HepG2 (cell line): ENCODE measurements around the gene MED12L. TPM values are rescaled to one million over a fixed set of nuclear protein-coding genes. Genes with fewer than 3 reads are reported as not detected.

ENCODE experiments used
- ATAC-seq: fragments of 200-7000 bp; cut with Tn5 transposase; 3 replicates; pipeline ENCODE4 v1.9.1; 2020; ENCODE audit warnings: mild to moderate bottlenecking, moderate library complexity
- BruUV-seq: library from RNA; stranded (reverse); fragments of 400-500 nt; replicated peaks from 2 replicates; lab custom pipeline; 2021; lab: Mats Ljungman, UMichigan
- CTCF ChIA-PET: fragments of 300-600 bp; formaldehyde crosslinking; extraction: SDS; loops from one replicate; lab custom pipeline; 2021; ENCODE audit warnings: low total read pairs, inconsistent platforms, low intra/inter-chr PET ratio; lab: Yijun Ruan, JAX
- POLR2A ChIA-PET: fragments of 350-600 bp; sonication (Branson Sonifier 250); formaldehyde crosslinking; loops from one replicate; lab custom pipeline; 2020; ENCODE audit warnings: antibody characterized with exemption, inconsistent platforms; lab: Yijun Ruan, JAX
- DNase-seq: peaks from one replicate; pipeline ENCODE4 v3.0.0-alpha.2; 2015; ENCODE audit warnings: low spot score
- FAIRE-seq: peaks from 3 replicates; lab custom pipeline; 2011; peaks lifted over from hg19 to GRCh38; lab: Jason Lieb, UNC
- H2AFZ ChIP-seq: one replicate; pipeline ENCODE4 v1.6.1; 2011; ENCODE audit warnings: low read length, inconsistent platforms
- H3K27ac ChIP-seq: fragments of 300-600 bp; 3 replicates; pipeline ENCODE4 v1.8.0; 2011; ENCODE audit warnings: mixed run types, mild to moderate bottlenecking, mixed read lengths, low read length, inconsistent platforms; ENCODE audit not compliant: insufficient read depth; ENCODE audit errors: extremely low read length
- H3K27me3 ChIP-seq, 2 experiments: fragments of 200-600 bp in 1 of 2; 2 replicates in 1 of 2; 3 replicates in 1 of 2; pipeline versions ENCODE4 v1.6.0 to v1.8.0; 2011; ENCODE audit warnings: low read length in 2 of 2, mild to moderate bottlenecking in 2 of 2, moderate library complexity in 2 of 2, inconsistent platforms in 1 of 2; ENCODE audit not compliant: insufficient read depth in 2 of 2, control insufficient read depth in 1 of 2
- H3K36me3 ChIP-seq, 2 experiments: fragments of 200-600 bp in 1 of 2; replicated peaks in 1 of 2; 2 replicates in 1 of 2; 3 replicates in 1 of 2; pipeline versions ENCODE4 v1.5.1 to v1.8.0; 2011; ENCODE audit warnings: low read length in 2 of 2, inconsistent platforms in 1 of 2; ENCODE audit not compliant: insufficient read depth in 2 of 2, control insufficient read depth in 1 of 2
- H3K4me1 ChIP-seq: 2 replicates; pipeline ENCODE4 v1.5.1; 2012; ENCODE audit warnings: low read length, inconsistent platforms; ENCODE audit not compliant: insufficient read depth
- H3K4me2 ChIP-seq: 2 replicates; pipeline ENCODE4 v1.6.0; 2011; ENCODE audit warnings: low read depth, low read length, inconsistent platforms
- H3K4me3 ChIP-seq, 3 experiments: fragments of 200-600 bp in 1 of 3; sonication (generic), shearing (Covaris generic) in 1 of 3; replicated peaks in 1 of 3; 2 replicates each; pipeline ENCODE4 v1.5.1; 2011 to 2016; ENCODE audit warnings: low read length in 3 of 3, inconsistent platforms in 2 of 3, low read depth in 2 of 3, mild to moderate bottlenecking in 2 of 3, control low read depth in 1 of 3, mixed read lengths in 1 of 3; ENCODE audit not compliant: insufficient read depth in 1 of 3
- H3K79me2 ChIP-seq: one replicate; pipeline ENCODE4 v1.6.1; 2011; ENCODE audit warnings: low read length, inconsistent platforms; ENCODE audit not compliant: insufficient read depth
- H3K9ac ChIP-seq: 2 replicates; pipeline ENCODE4 v1.6.0; 2011; ENCODE audit warnings: mild to moderate bottlenecking, low read depth, low read length, inconsistent platforms; ENCODE audit not compliant: insufficient read depth
- H3K9me3 ChIP-seq: 2 replicates; pipeline ENCODE4 v1.5.1; 2012; ENCODE audit warnings: mild to moderate bottlenecking, low read length
- H4K20me1 ChIP-seq: 2 replicates; pipeline ENCODE4 v1.6.0; 2011; ENCODE audit warnings: inconsistent platforms, mild to moderate bottlenecking, low read length, moderate library complexity; ENCODE audit not compliant: insufficient read depth
- EP300 ChIP-seq, 3 experiments: sonication (generic) in 1 of 3; formaldehyde crosslinking in 1 of 3; IDR thresholded peaks; 2 replicates each; pipeline versions ENCODE4 v1.5.1 to v1.6.1; 2011 to 2020; ENCODE audit warnings: low read depth in 2 of 3, low read length in 2 of 3, borderline replicate concordance in 1 of 3, improper control_type of control experiment in 1 of 3, mild to moderate bottlenecking in 1 of 3, missing genetic modification reagents in 1 of 3, moderate library complexity in 1 of 3
- FOXM1 ChIP-seq: sonication (generic); formaldehyde crosslinking; IDR thresholded peaks from 2 replicates; pipeline ENCODE4 v1.5.0; 2020; ENCODE audit warnings: missing genetic modification reagents
- HBP1 ChIP-seq: IDR thresholded peaks from 2 replicates; pipeline ENCODE4 v1.6.1; 2016; ENCODE audit warnings: low read depth, control low read depth
- KDM4B ChIP-seq: sonication (generic); formaldehyde crosslinking; IDR thresholded peaks from 2 replicates; pipeline ENCODE4 v1.4.0; 2020; ENCODE audit warnings: missing genetic modification reagents
- MAFK ChIP-seq, 2 experiments: IDR thresholded peaks in 1 of 2; conservative IDR thresholded peaks in 1 of 2; 2 replicates each; pipeline ENCODE4 v1.6.1; 2011; ENCODE audit warnings: improper control_type of control experiment in 2 of 2, low read length in 2 of 2
- NFKB2 ChIP-seq: sonication (generic); formaldehyde crosslinking; IDR thresholded peaks from 2 replicates; pipeline ENCODE4 v1.4.0; 2020; ENCODE audit warnings: missing genetic modification reagents, borderline replicate concordance
- PLSCR1 ChIP-seq: sonication (generic); formaldehyde crosslinking; IDR thresholded peaks from 2 replicates; pipeline ENCODE4 v1.5.0; 2020; ENCODE audit warnings: missing genetic modification reagents, mild to moderate bottlenecking, borderline replicate concordance
- ZBTB20 ChIP-seq: sonication (generic); formaldehyde crosslinking; IDR thresholded peaks from 2 replicates; pipeline ENCODE4 v1.8.1; 2023; ENCODE audit warnings: missing genetic modification reagents, low read depth, mild to moderate bottlenecking, borderline replicate concordance
- ZMYM4 ChIP-seq: sonication (generic); formaldehyde crosslinking; IDR thresholded peaks from 2 replicates; pipeline ENCODE4 v1.8.1; 2023; ENCODE audit warnings: mild to moderate bottlenecking, missing genetic modification reagents
- ZNF121 ChIP-seq: sonication (generic); formaldehyde crosslinking; IDR thresholded peaks from 2 replicates; pipeline ENCODE4 v1.5.0; 2020; ENCODE audit warnings: mild to moderate bottlenecking, missing genetic modification reagents
- ZNF263 ChIP-seq: sonication (generic); formaldehyde crosslinking; IDR thresholded peaks from 2 replicates; pipeline ENCODE4 v1.4.0; 2020; ENCODE audit warnings: missing genetic modification reagents
- ZNF776 ChIP-seq: sonication (generic); formaldehyde crosslinking; IDR thresholded peaks from 2 replicates; pipeline ENCODE4 v1.4.0; 2020; ENCODE audit warnings: mild to moderate bottlenecking, missing genetic modification reagents
- ZSCAN12 ChIP-seq: sonication (generic); formaldehyde crosslinking; IDR thresholded peaks from 2 replicates; pipeline ENCODE4 v1.9.0; 2021; ENCODE audit warnings: mild to moderate bottlenecking, missing genetic modification reagents
- WGBS: methylation state at CpG from one replicate; pipeline ENCODE4 v1.1.6; 2017; ENCODE audit warnings: low lambda C conversion rate; 5-methylcytosine and 5-hydroxymethylcytosine counted together
- in situ Hi-C: cut with HindIII; loops from 2 replicates; pipeline ENCODE4 v1.10.0; 2017; ENCODE audit warnings: low pct_unique_long_range_greater_than_20kb; ENCODE audit not compliant: extremely low pct_ligation_motif_present
- intact Hi-C: fragments of 100-400 bp; cut with micrococcal nuclease; formaldehyde crosslinking; loops from one replicate; pipeline ENCODE4 v1.10.0; 2022; ENCODE audit not compliant: unreplicated experiment
- polyA plus RNA-seq, 8 experiments: library from polyadenylated mRNA; depleted of rRNA in 3 of 8; stranded (reverse) in 7 of 8; unstranded in 1 of 8; fragments of >200 nt; fragmentation: Illumina TruSeq in 4 of 8; extraction: Trizol in 4 of 8; gene quantifications; 2 replicates each; pipeline versions ENCODE4 v1.2.1 to v1.2.3, GENCODE V29; 2011 to 2016; ENCODE audit warnings: low read depth in 4 of 8, missing spikeins in 1 of 8, mixed read lengths in 1 of 8; ENCODE audit not compliant: insufficient read depth in 1 of 8
- total RNA-seq, 5 experiments: library from RNA; depleted of rRNA; stranded (reverse); fragments of >200 nt; fragmentation: Illumina TruSeq; extraction: Trizol; gene quantifications; 2 replicates each; pipeline ENCODE4 v1.2.3, GENCODE V29; 2016; ENCODE audit warnings: low read depth in 1 of 5

Gene MED12L
- total and polyA plus RNA-seq, 2 of the 13 experiments (the other 11 are each of a cell fraction or from before 2014, with no cell fraction given): 0.07 to 0.64 TPM

- ChIA-PET POLR2A (no interaction called here), CTCF (no interaction called here)
- DNase-seq: no peak
- Histone ChIP-seq H3K27me3 (peaks cover 1 to 46% of the 10 kb centered on the region in 2 experiments), H2AFZ (peak overlapping the region; percentile 27), H3K9ac (no peak overlapping the region), H4K20me1 (no peaks in the 10 kb centered on the region), H3K4me1 (no peaks in the 10 kb centered on the region), H3K4me2 (no peak overlapping the region), H3K9me3 (no peaks in the 10 kb centered on the region), H3K36me3 (no peaks in the 10 kb centered on the region), H3K79me2 (no peaks in the 10 kb centered on the region), H3K27ac (no peak overlapping the region), H3K4me3 (no peak overlapping the region)
- 5% methylated on average over 2 of the region's 2 CpGs for WGBS
- in situ Hi-C loops: loop anchor here (10.0 kb wide), 1 partner anchor 375 kb away; no protein-coding TSS in a partner anchor
- no peak for ATAC-seq
- intact Hi-C loops: no loop called here
- no TSS peak for BruUV-seq
- no peak for TF ChIP-seq ZNF121
- no peak for TF ChIP-seq PLSCR1 (CRISPR knock-in tag)
- no peak for TF ChIP-seq EP300 (IDR thresholded peaks at IDR 0.05; ENCODE audit: low read depth in 2 of 2, low read length in 2 of 2)
- no peak for TF ChIP-seq EP300 (CRISPR knock-in tag; IDR thresholded peaks at IDR 0.05; ENCODE audit: borderline replicate concordance)
- TF ChIP-seq ZNF776 (CRISPR knock-in tag): no peak
- no peak for TF ChIP-seq ZNF263 (CRISPR knock-in tag)
- TF ChIP-seq KDM4B (CRISPR knock-in tag): no peak
- TF ChIP-seq NFKB2: no peak
- no peak for TF ChIP-seq HBP1 (CRISPR knock-in tag)
- TF ChIP-seq ZMYM4 (CRISPR knock-in tag): no peak
- TF ChIP-seq MAFK (conservative IDR thresholded peaks at IDR 0.05 in 1 of 2, IDR thresholded peaks at IDR 0.05 in 1 of 2; ENCODE audit: low read length in 2 of 2): no peak
- TF ChIP-seq ZBTB20: no peak
- no peak for TF ChIP-seq ZSCAN12 (CRISPR knock-in tag)
- TF ChIP-seq FOXM1: no peak
- FAIRE-seq: no peak
Measured at GRCh38 chr3:151460228-151460627, 374.8 kb downstream of the MED12L start.
